Right lung (tissue), 5 donors: ENCODE data around the gene MGAT4A. TPM values are rescaled to one million over a fixed set of nuclear protein-coding genes. Genes with fewer than 3 reads are reported as not detected.
"Not testable (repeated sequence)": the region's sequence is repeated elsewhere in the genome, so short reads cannot be mapped to it uniquely, and the experiment has no call there.

ENCODE experiments used
- DNase-seq, 2 donors: peaks; one replicate each; pipeline ENCODE4 v3.0.0-alpha.2; 2013
- polyA plus RNA-seq, 5 donors: library from polyadenylated mRNA; unstranded; fragments of 120-200 nt; gene quantifications; one replicate each; pipeline versions ENCODE4 v1.2.1 to v1.2.3, GENCODE V29; 2013; ENCODE audit warnings: inconsistent platforms in 1 of 5, low replicate concordance in 1 of 5; ENCODE audit not compliant: insufficient read length in 5 of 5, insufficient read depth in 1 of 5

MGAT4A gene
- polyA plus RNA-seq, 5 donors = 11.5 to 21.5 (median 19.1) TPM

DNA sequence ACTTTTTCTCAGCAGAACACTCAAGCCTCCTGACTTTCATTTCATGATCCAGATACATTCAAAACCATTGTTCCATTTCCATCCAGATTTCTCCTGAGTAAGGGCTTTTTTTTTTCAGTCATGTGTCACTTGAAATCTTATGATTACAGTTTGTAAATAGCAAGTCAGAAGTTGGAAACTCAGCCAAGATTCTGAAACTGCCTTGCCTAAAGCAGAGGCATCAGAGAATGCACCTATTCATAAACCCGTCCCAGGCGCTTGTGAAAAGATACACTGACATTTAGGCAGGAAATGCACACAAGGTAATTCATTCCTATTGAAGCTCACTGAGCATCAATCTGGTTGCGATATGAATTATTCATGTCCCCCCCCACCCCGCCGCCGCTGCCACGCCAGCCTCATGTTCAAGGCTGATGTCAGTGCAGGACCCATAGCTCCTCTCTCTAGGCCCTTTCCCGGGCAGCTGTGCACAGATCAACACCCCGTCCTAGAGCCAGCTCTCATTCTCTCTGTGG, 30.4 kb upstream of the MGAT4A start:
- no peak for DNase-seq

DNA sequence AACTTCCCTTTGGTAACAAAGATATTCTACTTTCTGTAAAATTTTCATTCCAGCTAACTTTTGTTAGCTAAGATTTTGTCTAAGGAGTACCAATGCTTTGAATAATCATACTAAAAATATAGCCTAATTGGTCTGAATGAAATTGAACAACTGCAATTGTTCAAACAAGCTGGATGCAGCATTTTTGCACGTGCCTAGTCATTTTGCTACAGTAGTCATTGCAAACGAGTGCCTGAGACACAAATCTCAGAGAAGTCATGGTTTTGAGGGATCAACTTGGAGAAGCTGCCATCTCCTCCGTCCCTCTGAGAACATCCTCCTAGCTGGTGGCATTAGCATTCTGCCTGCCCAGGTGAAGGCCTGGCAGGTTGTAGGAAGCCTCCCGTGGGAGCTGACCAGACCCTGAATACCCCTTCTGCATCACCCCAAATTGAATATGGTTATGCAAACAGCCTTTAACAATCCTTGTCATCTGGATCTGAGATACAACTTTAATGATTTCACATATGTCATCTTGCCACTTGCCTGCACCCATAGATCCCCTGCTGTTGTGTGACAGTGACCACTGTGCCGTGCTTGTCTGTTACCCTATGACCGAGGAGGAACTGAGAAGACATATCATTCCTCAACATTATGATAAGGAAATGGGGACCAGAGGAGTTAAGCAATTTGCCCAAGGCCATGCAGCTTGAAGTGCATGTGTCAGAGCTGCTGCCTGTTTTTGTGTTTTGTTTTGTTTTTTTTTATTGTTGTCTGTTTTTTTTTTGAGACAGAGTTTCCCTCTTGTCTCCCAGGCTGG, 29.1 kb upstream of the MGAT4A start:
- no peak for DNase-seq

DNA sequence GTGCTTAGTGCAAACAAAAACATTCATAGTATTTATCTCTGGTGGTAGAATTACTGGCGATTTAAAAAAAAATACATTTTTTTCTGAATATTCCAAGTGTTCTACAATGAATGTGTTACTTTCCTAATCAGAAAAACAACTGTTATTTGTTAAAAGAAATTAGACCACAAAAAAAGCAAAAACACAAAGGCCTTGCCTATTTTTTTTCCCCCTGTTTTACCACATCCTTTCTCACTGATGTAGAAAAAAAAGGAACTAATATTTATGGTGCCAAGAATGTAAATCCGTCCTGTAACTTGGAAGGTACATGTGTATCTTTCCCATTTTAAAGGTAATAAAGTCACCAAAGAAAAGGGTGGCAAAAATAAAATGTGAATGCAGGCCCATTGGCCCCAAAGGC, 28.4 kb upstream of the MGAT4A start:
- no peak for DNase-seq

DNA sequence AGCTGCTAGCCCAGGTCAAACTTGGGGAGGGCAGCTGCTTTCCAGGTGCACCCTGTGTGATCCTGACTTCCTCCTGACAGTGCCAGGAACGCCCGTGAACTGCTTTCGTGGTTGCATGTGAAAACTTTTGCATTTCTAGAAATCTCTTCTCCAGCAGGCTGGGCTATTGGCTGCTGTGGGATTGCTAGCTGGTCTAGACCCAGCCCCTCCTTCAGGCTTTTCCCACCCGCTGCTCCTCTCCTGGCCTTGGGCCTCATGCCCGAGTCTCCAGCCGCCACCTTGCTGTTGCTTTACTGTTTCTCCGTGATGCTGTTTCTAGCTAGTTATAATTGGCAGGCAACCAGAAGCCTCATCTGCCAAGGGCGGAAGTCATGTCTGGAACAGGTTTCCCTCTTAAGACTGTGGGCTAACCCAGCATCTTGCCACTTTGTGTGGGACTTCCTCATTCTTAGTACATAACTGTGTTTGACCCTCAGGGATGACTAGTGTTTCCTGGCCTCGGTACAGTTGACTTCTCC, 27.0 kb upstream of the MGAT4A start:
- no peak for DNase-seq

DNA sequence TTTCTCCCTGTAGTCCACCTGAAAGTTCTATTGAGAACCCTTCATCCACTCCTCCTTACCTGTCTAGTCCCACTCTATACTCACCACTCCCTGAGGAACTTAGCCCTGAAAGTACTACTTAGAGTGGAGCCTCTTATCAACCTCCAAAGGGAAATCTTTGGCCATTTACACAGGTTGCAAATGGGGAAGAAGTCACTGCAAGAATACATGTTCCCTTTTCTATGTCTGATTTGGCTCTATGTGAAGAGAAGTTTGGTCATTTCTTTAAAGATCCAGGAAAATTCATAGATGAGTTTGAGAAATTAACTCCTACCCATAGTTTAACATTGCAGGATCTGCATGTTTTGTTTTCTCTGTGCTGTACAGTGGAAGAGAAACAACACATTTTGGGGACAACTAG, 22.9 kb upstream of the MGAT4A start:
- no peak for DNase-seq

DNA sequence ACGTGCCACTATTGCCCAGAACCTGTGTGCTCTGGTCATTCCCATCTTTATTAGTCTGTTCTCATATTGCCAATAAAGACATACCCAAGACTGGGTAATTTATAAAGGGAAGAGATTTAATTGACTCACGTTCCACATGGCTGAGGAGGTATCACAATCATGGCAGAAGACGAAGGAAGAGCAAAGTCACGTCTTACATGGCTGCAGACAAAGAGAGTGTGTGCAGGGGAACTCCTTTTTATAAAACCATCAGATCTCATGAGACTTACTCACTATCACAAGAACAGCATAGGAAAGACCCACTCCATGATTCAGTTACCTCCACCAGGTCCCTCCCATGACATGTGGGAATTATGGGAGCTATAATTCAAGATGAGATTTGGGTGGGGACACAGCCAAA, 21.8 kb upstream of the MGAT4A start:
- DNase-seq = not testable (repeated sequence)

DNA sequence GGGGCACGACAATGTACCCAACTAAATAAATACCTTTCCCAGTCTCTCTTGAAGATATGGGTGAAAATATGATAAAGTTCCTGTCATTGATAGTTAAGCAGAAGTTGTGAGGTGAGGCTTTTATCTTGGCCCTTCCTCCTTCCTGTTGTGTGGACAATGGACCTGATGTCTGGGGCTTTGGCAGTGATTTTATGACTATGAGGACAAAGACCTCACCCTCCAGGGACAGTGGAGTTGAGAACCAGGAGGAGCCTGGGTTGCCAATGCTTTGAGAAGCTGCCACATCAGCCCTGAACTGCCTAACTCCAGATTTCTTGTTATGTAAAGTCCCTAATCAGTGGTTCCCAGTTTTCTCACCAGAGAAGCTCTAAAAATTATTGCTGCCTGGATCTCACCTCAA, 20.8 kb upstream of the MGAT4A start:
- no peak for DNase-seq

DNA sequence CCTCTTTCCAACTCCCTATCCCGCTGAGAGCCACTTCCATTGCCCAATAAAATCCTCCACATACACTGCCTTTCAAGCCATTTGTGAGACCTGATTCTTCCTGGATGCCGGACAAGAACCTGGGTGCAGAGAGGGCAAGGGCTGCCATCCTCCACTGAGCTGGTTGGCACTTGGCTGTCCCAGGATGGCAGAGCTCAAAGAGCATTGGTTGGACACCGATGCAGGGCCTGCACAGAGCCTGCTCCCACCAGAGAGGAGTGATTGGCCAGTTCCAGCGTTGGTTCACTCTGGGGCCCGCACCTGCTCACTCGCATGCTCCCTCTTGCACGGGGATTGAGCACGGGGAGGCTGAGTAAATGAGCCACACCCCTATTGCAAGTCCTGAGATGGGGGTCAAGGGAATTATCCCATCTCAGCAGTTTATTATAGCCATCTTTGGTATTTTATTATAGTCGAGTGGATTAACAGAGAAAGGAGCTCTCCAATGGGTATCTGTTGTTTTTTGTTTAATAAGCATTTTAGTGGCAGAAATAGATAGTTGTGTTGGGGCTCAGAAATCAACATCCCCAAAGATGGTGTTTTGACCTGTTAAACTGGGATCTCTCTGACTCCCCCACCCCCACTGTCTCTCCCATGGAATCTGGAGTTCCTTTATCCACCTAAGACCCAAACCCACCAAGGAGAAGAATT, 19.8 kb upstream of the MGAT4A start:
- DNase-seq = no peak

DNA sequence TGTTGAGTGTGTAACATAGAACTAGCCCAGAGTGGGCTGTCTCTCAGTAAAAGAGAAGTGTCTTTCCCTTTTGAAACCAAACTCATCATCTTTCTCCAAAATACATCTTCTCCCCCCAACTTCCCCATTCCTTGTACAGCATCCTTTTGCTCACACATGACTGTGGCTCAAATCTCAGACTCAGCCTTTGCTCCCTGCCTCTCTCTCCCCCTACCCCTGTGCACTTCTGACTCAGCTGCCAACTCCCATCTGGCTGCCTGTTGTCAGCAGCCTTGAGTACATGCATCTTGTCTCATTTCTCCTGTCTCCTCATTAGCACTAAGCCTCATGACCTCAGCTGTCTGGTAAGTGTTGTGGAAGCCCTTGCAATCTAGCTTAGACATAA, 18.1 kb upstream of the MGAT4A start:
- DNase-seq = peak; percentile 76 to 79

DNA sequence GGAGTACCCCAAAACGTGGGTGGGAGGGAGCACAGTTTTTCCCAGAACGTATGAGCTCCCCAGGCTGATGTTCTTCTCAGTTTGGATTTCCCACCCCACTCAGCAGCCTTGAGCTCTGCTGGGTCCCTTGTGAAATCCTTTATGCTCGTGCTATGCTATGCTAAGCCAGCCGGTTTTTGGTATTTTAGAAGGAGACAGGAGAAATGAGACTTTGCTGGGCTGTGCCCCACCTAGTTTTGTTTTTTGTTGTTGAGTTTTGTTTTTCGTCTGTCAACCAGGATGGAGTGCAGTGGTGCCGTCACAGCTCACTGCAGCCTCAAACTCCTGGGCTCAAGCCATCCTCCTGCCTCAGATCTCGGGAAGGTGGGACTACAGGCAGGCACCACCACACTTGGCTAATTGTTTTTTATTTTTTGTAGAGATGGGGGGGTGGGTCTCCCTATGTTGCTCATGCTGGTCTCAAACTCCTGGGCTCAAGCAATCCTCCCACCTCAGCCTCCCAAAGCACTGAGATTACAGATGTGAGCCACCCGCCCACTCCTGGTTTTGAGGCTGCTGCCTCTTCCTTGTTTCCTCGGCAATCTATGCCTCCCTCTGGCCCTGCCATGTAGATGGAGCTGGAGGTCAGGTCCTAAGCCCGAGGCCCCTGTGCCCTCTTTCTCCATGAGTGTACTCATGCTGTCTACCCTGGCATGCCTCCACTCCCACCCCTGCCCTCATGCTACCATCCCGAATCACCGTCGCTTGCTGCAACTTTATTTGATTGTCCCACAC, 17.5 kb upstream of the MGAT4A start:
- no peak for DNase-seq

DNA sequence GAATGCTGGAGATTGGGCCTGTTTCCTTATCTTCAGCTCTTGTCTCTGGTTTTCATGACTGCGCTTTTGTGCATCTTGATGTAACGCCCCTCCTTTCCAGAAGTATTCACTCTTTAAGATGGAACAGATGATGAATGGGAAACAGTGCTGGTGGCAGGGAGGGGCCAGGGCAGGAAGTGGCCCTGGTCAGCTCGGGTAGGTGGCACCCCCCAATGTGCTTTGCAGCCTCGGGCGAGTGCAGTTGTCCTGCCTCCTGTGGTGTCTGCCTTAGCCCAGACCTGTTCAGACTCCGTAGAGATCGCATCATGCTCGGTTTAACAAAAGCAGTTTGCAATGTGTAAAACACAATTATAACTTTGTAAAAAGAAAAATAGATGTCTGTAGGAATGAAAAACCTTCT, 17.0 kb upstream of the MGAT4A start:
- no peak for DNase-seq

DNA sequence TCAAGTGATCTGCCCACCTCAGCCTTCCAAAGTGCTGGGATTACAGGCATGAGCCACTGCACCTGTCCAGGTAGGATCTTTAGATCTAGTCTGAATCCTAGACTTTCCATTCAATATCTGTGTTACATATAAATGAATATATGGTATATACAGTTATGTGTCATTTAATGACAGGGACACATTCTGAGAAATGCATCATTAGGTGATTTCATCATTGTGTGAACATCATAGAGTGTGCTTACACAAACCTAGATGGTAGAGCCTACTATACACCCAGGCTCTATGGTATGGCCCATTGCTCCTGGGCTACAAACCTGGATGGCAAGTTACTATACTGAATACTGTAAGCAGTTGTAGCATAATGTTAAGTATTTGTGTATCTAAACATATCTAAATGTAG, 15.5 kb upstream of the MGAT4A start:
- no peak for DNase-seq

DNA sequence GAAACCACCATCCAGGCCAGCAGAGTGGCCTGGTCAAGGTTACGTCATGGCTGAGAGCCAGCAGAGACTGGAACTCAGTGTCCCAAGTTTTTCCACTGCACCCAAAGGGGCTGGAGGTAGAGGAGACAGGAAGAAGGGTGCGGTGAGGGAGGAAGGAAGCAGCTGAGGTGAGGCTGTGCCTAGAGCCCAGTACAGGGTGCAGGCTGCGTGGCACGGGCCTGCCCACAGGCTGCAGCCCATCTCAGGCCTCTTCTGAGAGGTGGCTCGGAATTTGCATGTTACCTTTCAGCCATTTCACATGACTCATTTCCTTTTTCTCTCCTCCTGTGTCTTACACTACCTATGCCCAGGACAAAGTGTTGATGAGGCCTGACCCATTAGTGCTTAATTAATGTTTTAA, 13.7 kb upstream of the MGAT4A start:
- no peak for DNase-seq

DNA sequence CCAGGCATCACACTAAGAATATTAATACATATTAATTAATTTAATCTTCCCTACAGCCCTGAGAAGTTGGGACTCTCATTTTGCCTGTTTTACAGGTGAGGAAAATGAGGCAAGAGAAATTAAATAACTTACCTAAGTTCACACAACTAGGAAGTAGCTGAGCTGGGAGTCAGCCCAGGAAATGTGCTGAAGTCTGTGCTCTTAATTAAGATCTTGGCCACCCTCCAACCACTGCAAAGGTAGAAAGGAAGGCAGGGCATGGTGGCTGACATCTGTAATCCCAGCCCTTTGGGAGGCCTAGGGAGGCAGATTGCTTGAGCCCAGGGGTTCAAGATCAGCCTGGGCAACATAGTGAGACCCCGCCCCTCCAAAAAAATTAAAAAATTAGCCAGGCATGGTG, 12.9 kb upstream of the MGAT4A start:
- no peak for DNase-seq

DNA sequence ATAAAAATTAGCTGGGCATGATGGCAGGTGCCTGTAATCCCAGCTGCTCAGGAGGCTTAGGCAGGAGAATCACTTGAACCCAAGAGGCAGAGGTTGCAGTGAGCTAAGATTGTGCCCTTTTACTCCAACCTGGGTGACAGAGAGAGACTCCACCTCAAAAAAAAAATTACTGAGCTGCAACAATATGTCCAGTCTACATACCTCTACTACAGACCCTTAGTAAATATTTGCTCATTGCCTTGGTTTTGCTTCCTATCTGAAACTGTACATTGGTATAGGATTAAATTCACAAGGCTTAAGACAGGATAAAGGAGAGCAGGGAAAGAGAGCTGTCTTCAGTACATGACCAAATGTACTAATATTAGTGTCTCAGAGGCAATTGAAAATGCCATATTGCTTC, 8.1 kb upstream of the MGAT4A start:
- no peak for DNase-seq

DNA sequence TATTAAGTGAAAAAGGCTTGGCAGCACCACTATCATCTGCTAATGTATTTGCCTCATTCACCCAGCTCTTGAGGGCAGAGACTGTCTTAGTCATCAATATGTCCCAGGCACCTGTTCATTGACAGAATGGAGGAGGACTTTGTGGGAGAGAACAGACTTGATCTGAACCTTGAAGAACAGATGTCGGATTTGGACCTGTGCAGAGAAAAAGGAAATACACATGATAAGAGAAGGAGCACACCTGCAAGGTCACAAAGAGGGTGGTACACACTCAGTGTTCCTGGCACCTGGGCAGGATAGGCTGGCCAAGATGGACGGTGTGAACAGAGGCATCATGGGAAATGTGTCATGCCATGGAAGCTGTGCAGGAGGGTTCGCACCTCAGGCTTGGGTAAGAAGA, 7.4 kb upstream of the MGAT4A start:
- no peak for DNase-seq

DNA sequence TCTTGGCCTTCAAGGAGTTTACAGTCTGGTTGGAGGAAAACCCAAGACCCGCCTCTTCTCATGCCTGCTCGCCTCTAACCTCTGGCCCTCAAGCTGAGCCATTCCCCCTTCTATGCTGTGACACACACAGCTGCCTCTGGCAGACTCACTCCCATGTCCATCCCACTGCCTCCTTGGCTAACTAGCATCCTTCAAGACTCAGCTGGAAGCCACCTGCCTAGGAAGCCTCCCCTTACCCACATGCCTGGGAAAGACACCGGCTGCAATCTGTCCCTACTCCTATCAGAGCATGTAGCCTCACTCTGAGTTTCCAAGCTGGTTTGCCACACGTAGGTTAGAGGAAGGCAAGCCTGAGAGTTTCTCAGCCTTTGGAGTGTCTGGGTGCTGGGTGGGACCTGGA, 6.9 kb upstream of the MGAT4A start:
- DNase-seq = no peak

DNA sequence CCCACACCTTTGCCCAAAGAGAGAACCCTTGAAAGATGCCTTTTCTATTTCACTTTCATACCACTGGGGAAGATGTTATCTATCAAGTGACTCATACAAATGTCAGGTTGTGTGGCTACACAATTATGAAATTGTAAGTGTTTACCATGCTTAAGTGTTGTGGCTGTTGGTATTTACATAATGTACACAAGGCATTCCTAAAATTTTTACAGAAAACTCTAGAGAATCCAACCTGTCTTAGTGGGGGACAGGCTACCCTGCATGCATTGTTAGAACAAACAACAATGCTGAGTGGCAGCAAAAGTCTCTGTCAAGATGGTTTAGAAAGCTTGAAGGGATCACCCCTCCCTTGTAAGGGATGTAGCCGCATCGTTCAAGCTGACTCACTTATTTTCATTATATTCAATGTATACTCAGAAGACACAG, 5.5 kb upstream of the MGAT4A start:
- no peak for DNase-seq

DNA sequence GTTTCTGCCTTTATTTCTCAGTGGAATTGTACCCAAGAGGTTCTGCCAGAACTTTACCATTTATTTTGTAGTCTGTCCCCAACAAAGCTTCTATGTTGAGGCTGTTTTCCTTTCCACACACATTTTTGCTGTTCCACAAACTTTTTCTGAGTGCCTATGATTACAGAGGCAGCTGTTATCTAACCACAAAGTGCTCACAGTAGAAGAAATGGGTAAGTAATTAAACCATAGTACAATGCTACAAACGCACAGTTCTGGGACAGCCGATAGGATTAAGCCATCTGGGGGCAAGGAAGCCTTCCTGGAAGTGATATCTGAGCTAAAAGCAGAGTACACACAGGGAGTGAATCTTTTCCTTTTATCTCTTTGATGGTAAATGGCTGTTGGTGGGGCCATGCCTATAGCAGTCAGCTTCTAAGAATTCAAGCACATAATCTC, 3.9 kb upstream of the MGAT4A start:
- DNase-seq = no peak

DNA sequence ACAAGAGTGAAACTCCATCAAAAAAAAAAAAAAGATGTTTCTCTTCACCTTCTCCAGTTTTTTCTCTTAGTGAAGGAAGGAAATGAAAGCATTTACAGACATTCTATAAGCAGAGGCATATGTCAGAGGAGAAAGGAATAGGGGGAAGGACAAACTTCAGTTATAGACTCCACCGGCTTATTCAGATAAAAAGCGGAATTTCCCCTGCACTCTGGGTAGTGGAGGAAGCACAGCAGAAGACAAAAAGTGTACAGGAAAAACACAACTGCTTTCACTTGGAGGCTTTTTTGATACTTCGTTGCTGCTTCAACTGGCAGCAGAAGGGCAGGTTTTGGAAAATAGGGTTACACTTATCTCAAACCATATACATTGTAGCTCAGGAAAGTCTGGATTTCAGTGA, 3.2 kb upstream of the MGAT4A start:
- no peak for DNase-seq

DNA sequence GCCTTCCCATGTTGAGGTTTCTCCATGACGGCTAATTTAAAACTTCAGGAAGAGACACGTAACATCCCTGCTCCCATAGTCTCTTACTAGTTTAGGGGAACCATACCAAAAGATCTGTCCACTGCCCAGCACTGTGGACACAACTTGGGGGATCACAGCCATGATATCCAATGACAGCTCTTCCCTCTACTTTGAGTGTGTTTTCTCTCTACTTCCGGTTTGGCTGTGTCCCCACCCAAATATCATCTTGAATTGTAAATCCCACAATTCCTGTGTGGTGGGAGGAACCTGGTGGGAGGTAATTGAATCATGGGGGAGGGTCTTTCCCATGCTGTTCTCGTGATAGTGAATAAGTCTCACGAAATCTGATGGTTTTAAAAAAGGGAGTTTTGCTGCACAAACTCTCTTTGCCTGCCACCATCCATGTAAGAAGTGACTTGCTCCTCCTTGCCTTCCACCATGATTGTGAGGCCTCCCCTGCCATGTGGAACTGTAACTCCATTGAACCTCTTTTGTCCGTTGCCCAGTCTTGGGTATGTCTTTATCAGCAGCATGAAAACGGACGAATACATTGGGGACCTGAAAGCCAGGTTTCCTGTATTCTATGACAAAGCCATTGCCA, 1.6 kb upstream of the MGAT4A start:
- no peak for DNase-seq

DNA sequence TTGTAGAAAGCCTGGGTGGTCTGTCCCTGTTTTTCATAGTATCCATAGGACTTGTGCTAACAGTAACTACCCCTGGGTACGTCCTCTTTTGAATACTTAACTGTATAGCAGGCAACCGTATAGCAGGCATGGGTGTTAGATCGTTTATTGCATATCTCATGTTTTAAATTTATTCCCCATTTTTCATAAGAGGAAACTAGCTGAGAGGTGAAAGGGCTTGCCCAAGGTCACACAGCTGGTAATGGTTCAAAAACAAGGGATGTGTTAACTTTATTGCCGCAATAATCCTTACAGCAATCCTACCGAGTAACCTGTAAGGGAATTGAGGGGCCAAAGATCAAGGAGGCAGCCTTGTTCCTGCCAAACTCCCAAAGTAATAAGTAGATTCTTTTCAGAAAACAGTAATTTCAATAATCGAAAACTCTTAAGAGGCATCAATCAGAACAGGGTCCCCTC, 990 bp upstream of the MGAT4A start:
- DNase-seq = no peak
